Tibial artery (tissue), 4 donors: ENCODE results near the gene GRN.
"Not testable (repeated sequence)": the region's sequence is repeated elsewhere in the genome, so short reads cannot be mapped to it uniquely, and the experiment has no call there.

Source experiments
- DNase-seq, 2 donors: peaks; one replicate each; pipeline ENCODE4 v3.0.0-alpha.2; 2019
- H3K27ac ChIP-seq, 2 donors: fragments of 200-600 bp; sonication (generic) in 1 of 2; 1 replicate in 1 of 2; 2 replicates in 1 of 2; pipeline ENCODE4 v1.5.1; 2018 to 2019; ENCODE audit warnings: mild to moderate bottlenecking in 1 of 2
- H3K27me3 ChIP-seq, 2 donors: fragments of 200-600 bp; sonication (generic) in 1 of 2; one replicate each; pipeline versions ENCODE4 v1.5.1 to v1.6.0; 2016 to 2019
- H3K36me3 ChIP-seq, 3 donors: fragments of 200-600 bp; sonication (generic) in 2 of 3; one replicate each; pipeline ENCODE4 v1.5.1; 2016 to 2019; ENCODE audit warnings: mild to moderate bottlenecking in 2 of 3
- H3K4me1 ChIP-seq, 4 donors: fragments of 200-600 bp; sonication (generic) in 2 of 4; 1 replicate in 3 of 4; 2 replicates in 1 of 4; pipeline ENCODE4 v1.5.1; 2016 to 2019
- H3K4me3 ChIP-seq, 2 donors: fragments of 200-600 bp; sonication (generic) in 1 of 2; 1 replicate in 1 of 2; 2 replicates in 1 of 2; pipeline ENCODE4 v1.5.1; 2018 to 2019; ENCODE audit warnings: mild to moderate bottlenecking in 2 of 2
- H3K9me3 ChIP-seq, 3 donors: fragments of 200-600 bp; sonication (generic) in 1 of 3; one replicate each; pipeline ENCODE4 v1.5.1; 2016 to 2019
- CTCF ChIP-seq, 2 experiments: fragments of 200-600 bp in 1 of 2; fragments of 450-650 bp in 1 of 2; IDR thresholded peaks; one replicate each; pipeline ENCODE4 v1.5.1; 2017 to 2019; ENCODE audit warnings: antibody characterized with exemption in 2 of 2, mild to moderate bottlenecking in 1 of 2, moderate library complexity in 1 of 2
- intact Hi-C: fragments of 100-400 bp; cut with DNase I; formaldehyde crosslinking; loops from one replicate; pipeline ENCODE4 v1.15.0; 2023; ENCODE audit warnings: low total_unique reads

The GRN gene

GRCh38 chr17:44386182-44386525 lies 41.1 kb downstream of the GRN start:
- Histone ChIP-seq H3K9me3 (no peaks in the 10 kb centered on the region), H3K4me3 (peak overlapping the region in 1 of 2 donors; percentile 55), H3K36me3 (no peaks in the 10 kb centered on the region), H3K27ac (no peak overlapping the region), H3K27me3 (peaks cover 0 to 29% of the 10 kb centered on the region in 2 donors), H3K4me1 (peaks cover 0 to 20% (median 18%) of the 10 kb centered on the region in 4 donors)
- intact Hi-C loops, result no loop called here
- no peak for TF ChIP-seq CTCF (IDR thresholded peaks at IDR 0.05)
- no peak for DNase-seq

GRCh38 chr17:44387804-44388203 lies 42.7 kb downstream of the GRN start:
- DNase-seq, result no peak
- Histone ChIP-seq H3K9me3 (no peaks in the 10 kb centered on the region), H3K36me3 (no peaks in the 10 kb centered on the region), H3K4me3 (no peak overlapping the region), H3K27ac (no peak overlapping the region), H3K27me3 (peaks cover 0 to 29% of the 10 kb centered on the region in 2 donors), H3K4me1 (peaks cover 0 to 21% (median 18%) of the 10 kb centered on the region in 4 donors)
- TF ChIP-seq CTCF (IDR thresholded peaks at IDR 0.05), result no peak
- intact Hi-C loops, result no loop called here

- Histone ChIP-seq H3K27ac (no peak within 1 kb of the TSS), H3K9me3 (no peaks in the 10 kb centered on the region), H3K4me1 (peaks cover 0 to 24% (median 18%) of the 10 kb centered on the region in 4 donors), H3K27me3 (peaks cover 0 to 18% of the 10 kb centered on the region in 2 donors), H3K4me3 (no peak within 1 kb of the TSS), H3K36me3 (no peaks in the 10 kb centered on the region)
- no peak for DNase-seq
- no peak for TF ChIP-seq CTCF (IDR thresholded peaks at IDR 0.05)
- intact Hi-C loops, result no loop called here
Measured at GRCh38 chr17:44389281-44389680, 44.2 kb downstream of the GRN start, which contains the start of gene ITGA2B. Gene ITGA2B (minus strand): TSS chr17:44389649. CDS start chr17:44389473, 176 bp downstream.

GRCh38 chr17:44389723-44390202 lies 44.7 kb downstream of the GRN start:
- TF ChIP-seq CTCF (IDR thresholded peaks at IDR 0.05), result no peak
- peaks cover 0 to 20% (median 14%) of the 10 kb centered on the region in 4 donors for H3K4me1 ChIP-seq
- DNase-seq, result no peak
- H3K4me3 ChIP-seq, result no peak overlapping the region
- intact Hi-C loops, result no loop called here
- H3K27me3 ChIP-seq, result peaks cover 0 to 14% of the 10 kb centered on the region in 2 donors
- no peaks in the 10 kb centered on the region for H3K36me3 ChIP-seq
- no peak overlapping the region for H3K27ac ChIP-seq
- H3K9me3 ChIP-seq, result no peaks in the 10 kb centered on the region

- DNase-seq, result no peak
- Histone ChIP-seq H3K9me3 (no peaks in the 10 kb centered on the region), H3K4me1 (peaks cover 0 to 14% (median 8%) of the 10 kb centered on the region in 4 donors), H3K27me3 (peaks cover 0 to 8% of the 10 kb centered on the region in 2 donors), H3K4me3 (no peak overlapping the region), H3K27ac (no peak overlapping the region), H3K36me3 (no peaks in the 10 kb centered on the region)
- intact Hi-C loops, result no loop called here
- TF ChIP-seq CTCF (IDR thresholded peaks at IDR 0.05), result no peak
Measured at GRCh38 chr17:44390250-44390870, 45.3 kb downstream of the GRN start.

GRCh38 chr17:44394112-44394511 lies 49.0 kb downstream of the GRN start:
- DNase-seq, H3K4me1 ChIP-seq, intact Hi-C loops: not testable (repeated sequence)

More at GRCh38 chr17:44394112-44394511, 49.0 kb downstream of the GRN start:
- H3K36me3 ChIP-seq, result peaks cover 12 to 25% (median 21%) of the 10 kb centered on the region in 3 donors
- not testable (repeated sequence) for H3K27me3 ChIP-seq, H3K4me3 ChIP-seq, H3K9me3 ChIP-seq, H3K27ac ChIP-seq
